HG03354 (cell line): ENCODE results near the gene MT1M.
"Not testable (repeated sequence)": the region's sequence is repeated elsewhere in the genome, so short reads cannot be mapped to it uniquely, and the experiment has no call there.

Experiments used
- ATAC-seq: cut with Tn5 transposase; IDR thresholded peaks from one replicate; pipeline ENCODE4 v1.9.1; 2021; ENCODE audit warnings: mild to moderate bottlenecking; ENCODE audit not compliant: unreplicated experiment, poor library complexity, severe bottlenecking

The MT1M gene

GRCh38 chr16:56669840-56670619 is 37.6 kb downstream of the MT1M start:
- no peak for ATAC-seq

- ATAC-seq = no peak
These were observed 38.1 kb downstream of the MT1M start for GRCh38 chr16:56670620-56670934.

DNA sequence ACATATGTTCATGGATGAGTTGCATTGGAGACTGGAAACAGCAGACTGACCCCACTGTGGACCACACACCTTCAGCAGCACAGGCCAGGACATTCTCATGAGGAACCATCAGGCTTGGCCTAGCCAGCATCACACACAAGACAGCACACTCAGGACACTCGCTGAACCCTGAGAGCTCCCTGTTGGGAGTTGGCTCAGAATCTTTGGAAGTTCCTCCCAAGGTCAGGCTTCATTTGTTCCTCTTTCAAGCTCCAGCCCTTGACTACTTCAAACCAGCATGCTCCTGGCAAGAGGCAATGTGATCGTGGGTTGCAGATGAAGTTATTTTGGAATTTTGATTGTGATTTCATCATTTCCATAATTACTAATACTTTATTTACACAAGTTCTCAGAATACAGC is 39.2 kb downstream of the MT1M start:
- ATAC-seq = not testable (repeated sequence)

- not testable (repeated sequence) for ATAC-seq
These were observed 39.7 kb downstream of the MT1M start for GRCh38 chr16:56672171-56672570.

DNA sequence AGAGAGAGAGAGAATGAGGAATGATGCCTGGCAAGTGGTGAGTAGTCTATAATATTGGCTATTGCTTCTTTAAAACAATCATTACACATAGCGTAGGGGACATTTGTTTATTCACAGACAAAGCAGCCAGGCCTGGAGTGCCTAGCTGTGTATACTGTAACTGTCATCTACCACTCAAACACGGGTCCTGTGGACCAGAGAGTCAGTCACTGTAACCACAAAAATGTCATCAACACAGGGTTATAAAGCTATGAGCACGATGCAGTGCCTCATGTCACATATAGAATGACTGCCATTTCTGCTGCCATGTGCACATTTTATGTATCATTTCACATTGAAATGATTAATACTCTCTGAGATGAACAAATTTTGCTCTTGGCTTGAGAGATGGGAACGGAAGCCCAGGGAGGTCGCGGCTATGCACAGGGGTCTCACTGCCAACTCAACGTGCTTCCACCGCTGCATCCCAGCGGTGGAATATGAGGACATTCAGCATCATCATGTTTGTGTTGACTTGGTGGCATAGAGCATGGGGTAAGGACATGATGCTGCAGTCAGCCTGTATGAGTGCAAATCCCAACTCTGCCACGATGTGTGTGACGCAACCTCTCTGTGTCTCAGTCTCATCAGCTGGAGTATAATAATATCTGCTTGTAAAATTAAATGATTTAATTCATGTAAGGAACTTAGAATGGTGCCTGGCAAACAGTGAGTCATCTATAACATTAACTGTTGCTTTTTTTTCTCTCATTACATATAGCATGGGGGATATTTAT is 40.5 kb downstream of the MT1M start:
- no peak for ATAC-seq

DNA sequence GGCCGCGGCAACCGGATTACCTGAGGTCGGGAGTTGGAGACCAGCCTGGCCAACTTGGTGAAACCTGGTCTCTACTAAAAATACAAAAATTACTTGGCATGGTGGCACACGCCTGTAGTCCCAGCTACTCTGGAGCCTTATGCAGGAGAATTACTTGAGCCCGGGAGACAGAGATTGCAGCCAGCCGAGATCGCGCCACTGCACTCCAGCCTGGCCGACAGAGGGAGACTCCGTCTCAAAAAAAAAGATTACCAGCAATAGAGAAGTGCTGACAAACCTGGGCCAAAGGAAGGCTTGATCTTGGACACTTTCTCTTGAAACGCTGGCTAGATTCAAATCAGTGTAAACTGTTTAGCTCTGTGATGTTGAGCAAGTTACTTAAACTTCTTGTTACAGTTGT is 41.5 kb downstream of the MT1M start:
- ATAC-seq = no peak

DNA sequence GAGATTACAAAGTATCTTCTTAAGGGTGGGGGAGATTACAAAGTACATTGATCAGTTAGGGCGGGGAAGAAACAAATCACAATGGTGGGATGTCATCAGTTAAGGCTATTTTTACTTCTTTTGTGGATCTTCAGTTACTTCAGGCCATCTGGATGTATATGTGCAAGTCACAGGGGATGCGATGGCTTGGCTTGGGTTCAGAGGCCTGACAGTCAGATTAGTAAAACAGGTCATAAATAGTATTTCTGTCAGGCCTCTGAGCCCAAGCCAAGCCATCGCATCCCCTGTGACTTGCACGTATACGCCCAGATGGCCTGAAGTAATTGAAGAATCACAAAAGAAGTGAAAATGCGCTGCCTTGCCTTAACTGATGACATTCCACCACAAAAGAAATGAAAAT is 42.1 kb downstream of the MT1M start:
- ATAC-seq = not testable (repeated sequence)

GRCh38 chr16:56675685-56676210 is 43.3 kb downstream of the MT1M start:
- ATAC-seq = no peak

DNA sequence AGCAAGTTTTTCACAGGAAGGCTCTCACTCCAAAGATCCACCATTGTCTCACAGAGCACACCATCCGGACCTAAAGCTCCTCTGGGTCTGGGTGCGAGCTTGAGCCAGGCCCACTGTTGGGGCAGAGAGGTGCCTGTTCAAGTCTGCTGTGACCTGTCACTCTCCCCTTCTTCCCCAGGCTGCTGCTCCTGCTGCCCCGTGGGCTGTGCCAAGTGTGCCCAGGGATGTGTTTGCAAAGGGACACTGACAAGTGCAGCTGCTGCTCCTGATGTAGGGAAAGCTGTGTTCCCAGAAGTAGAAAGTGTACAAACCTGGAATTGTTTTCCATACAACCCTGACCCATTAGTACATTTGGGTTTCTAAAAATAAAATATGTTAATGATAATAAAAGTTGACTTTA is 45.0 kb downstream of the MT1M start:
- ATAC-seq = no peak

- no peak for ATAC-seq
These were observed 46.7 kb downstream of the MT1M start for GRCh38 chr16:56679078-56679730.

DNA sequence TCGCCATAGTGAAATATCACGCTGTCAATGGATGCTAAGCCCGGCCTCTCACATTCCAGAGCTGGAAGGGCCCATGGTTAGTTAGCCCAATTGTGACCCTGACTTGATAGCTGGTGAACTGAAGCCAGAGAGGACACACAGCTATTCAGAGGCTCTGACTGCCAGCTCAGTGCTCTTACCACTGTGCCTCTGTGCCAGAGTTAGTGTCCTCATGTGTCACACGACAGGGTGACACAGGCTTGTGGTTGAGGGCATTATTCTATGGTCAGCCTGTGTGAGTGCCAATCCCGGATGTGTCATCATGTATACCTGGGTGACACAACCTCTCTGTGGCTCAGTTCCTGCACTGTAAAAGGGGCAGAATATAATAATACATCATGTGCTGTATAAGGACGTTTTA is 47.4 kb downstream of the MT1M start:
- ATAC-seq = no peak

GRCh38 chr16:56681939-56682702 is 49.7 kb downstream of the MT1M start, which contains the start of gene MT1X:
MT1X (plus strand) TSS chr16:56682470; CDS start chr16:56682541, 71 bp downstream.
- ATAC-seq = peak; percentile 99

DNA sequence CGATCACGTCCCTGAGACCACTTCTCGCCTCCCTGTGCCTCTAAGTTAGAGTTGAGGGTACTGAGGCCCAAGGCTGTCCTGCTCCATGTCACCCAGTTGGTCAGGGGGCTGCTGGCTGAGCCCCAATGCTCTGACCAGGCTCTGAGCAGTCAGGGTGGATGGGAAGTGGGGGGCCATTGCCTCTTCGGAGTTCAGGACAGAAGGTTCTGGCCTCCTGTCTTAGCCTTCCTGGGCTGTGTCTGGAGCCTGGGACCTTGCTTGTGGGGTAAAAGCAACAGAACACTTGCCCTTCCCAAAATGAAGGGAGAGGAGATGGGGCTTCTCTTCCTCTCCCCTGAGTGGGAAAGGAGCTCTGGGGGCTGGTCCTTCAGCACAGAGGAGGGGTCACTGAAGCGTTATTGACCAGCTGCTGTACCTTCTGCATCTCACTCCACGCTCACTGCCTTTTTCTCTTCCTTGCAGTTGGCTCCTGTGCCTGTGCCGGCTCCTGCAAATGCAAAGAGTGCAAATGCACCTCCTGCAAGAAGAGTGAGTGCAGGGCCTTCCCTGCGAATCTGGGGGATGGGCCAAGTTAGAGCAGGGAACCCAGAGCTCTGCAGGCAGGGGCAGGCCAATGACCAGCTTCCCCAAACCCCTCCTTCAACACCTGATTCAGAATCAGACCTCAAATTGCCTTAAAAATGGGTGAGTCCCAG is 50.4 kb downstream of the MT1M start:
- ATAC-seq = peak; percentile 3
